WI38 (cell line): ENCODE data around the gene FAF1.

ENCODE experiments used
- H3K4me3 ChIP-seq: 2 replicates; pipeline ENCODE4 v1.5.1; 2011; ENCODE audit warnings: low read depth, mild to moderate bottlenecking, control low read depth, low read length
- TF ChIP-seq, protein P1 (sequence below): IDR thresholded peaks from 2 replicates; pipeline ENCODE4 v1.5.1; 2012; ENCODE audit warnings: low read depth, mild to moderate bottlenecking, control low read depth, low read length

Gene FAF1

GRCh38 chr1:50523548-50523947 lies 436.5 kb downstream of the FAF1 start:
- TF ChIP-seq, protein P1, sequence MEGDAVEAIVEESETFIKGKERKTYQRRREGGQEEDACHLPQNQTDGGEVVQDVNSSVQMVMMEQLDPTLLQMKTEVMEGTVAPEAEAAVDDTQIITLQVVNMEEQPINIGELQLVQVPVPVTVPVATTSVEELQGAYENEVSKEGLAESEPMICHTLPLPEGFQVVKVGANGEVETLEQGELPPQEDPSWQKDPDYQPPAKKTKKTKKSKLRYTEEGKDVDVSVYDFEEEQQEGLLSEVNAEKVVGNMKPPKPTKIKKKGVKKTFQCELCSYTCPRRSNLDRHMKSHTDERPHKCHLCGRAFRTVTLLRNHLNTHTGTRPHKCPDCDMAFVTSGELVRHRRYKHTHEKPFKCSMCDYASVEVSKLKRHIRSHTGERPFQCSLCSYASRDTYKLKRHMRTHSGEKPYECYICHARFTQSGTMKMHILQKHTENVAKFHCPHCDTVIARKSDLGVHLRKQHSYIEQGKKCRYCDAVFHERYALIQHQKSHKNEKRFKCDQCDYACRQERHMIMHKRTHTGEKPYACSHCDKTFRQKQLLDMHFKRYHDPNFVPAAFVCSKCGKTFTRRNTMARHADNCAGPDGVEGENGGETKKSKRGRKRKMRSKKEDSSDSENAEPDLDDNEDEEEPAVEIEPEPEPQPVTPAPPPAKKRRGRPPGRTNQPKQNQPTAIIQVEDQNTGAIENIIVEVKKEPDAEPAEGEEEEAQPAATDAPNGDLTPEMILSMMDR: no peak
- H3K4me3 ChIP-seq: no peak overlapping the region

GRCh38 chr1:50522691-50523342 lies 437.2 kb downstream of the FAF1 start:
- no peak overlapping the region for H3K4me3 ChIP-seq
- TF ChIP-seq, protein P1: no peak

DNA sequence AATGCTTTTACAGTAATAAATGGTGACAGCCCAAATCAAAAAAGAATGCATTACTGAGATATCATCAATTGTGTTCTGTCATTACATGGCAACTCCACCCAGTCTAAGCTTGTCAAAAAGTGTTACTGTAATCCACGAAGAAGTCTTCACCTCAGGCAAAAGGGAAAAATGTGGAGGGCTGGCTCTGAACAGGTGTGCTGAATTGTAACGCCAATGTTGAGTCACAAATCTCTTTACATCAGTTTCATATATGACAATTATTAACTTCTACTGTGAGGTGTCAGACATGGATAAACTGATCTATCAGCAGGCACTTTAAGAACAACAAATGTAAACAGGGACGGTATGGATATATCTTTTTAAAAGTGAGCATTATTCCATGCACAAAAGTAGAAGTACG lies 438.4 kb downstream of the FAF1 start:
- H3K4me3 ChIP-seq: no peak overlapping the region
- TF ChIP-seq, protein P1: no peak

DNA sequence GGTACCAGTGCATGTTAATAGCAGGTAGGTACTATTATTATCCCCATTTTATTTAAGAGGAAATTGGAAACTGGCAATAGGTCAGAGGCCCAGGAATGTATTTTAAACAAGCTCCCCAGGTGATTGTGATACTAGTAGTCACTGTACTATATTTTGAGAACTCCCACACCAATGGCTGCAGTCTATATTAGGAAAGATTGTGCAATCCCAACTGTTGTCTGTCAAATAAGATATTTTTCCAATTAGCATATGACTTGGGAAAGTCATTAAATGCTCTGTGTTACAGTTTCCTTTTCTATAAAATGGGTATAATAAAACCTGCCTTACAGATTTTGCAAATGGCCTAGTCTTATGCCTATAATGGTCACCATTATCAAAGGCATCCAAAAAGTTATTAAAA lies 442.6 kb downstream of the FAF1 start:
- TF ChIP-seq, protein P1: no peak
- no peak overlapping the region for H3K4me3 ChIP-seq

- no peak overlapping the region for H3K4me3 ChIP-seq
- TF ChIP-seq, protein P1: no peak
Observed at GRCh38 chr1:50516056-50516455, 444.0 kb downstream of the FAF1 start.

DNA sequence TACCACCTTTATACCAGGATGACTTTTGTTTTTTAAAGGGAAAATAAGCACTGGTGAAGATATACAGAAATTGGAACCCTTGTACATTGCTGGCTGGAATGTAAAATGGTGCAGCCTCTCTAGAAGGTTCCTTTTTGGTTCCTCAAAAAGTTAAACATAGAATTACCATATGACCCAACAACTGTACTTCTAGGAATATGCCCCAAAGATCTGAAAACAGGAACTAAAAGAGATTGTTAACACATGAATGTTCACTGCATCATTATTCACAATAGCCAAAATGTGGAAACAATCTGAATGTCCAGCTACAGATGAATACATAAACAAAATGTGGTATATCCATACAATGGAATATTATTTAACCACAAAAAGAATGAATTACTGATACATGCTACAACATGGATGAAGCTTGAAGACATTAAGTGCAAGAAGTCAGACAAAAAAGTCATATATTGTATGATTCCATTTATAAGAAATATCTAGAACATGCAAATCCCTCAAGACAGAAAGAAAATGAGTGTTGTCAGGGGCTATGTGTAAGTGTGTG lies 452.0 kb downstream of the FAF1 start:
- H3K4me3 ChIP-seq: no peak overlapping the region
- TF ChIP-seq, protein P1: no peak

DNA sequence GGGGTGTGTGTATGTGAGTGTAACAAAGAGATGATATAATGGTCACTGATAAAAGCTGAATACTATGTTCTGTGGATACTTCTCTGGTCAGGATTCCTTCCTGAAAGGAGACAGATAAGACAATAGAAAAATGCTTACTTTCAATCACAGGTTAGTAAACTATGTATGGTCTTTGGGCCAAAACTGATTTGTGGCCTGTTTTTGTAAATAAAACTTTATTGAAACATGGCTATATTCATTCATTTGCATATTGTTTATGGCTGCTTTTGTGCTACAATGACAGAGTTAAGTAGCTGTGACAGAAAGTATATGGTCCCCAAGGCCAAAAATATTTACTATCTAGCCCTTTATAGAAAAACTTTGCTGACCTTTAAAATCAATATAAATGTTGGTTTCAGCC lies 454.6 kb downstream of the FAF1 start:
- TF ChIP-seq, protein P1: no peak
- no peak overlapping the region for H3K4me3 ChIP-seq
